NCI-H146 treated with DMSO at 0.1 percent for 48 hours (cell line): ENCODE results near the gene UGGT2.
"Not testable (repeated sequence)": the region's sequence is repeated elsewhere in the genome, so short reads cannot be mapped to it uniquely, and the experiment has no call there.

ENCODE experiments used
- DNase-seq: peaks from one replicate; lab custom pipeline; 2025; ENCODE audit not compliant: unreplicated experiment; lab: John Stamatoyannopoulos, UW

Gene UGGT2

GRCh38 chr13:95903569-95903968 is 149.6 kb downstream of the UGGT2 start:
- DNase-seq = no peak

GRCh38 chr13:95902741-95903140 is 150.5 kb downstream of the UGGT2 start:
- DNase-seq = no peak

- no peak for DNase-seq
Measured at GRCh38 chr13:95898256-95898655, 154.9 kb downstream of the UGGT2 start.

GRCh38 chr13:95896301-95896700 is 156.9 kb downstream of the UGGT2 start:
- no peak for DNase-seq

GRCh38 chr13:95893861-95894260 is 159.3 kb downstream of the UGGT2 start:
- no peak for DNase-seq

- DNase-seq = no peak
Measured at GRCh38 chr13:95882121-95882520, 171.1 kb downstream of the UGGT2 start.

GRCh38 chr13:95880331-95880730 is 172.9 kb downstream of the UGGT2 start:
- DNase-seq = no peak

GRCh38 chr13:95874286-95874685 is 178.9 kb downstream of the UGGT2 start:
- no peak for DNase-seq

GRCh38 chr13:95870421-95870820 is 182.8 kb downstream of the UGGT2 start:
- no peak for DNase-seq

GRCh38 chr13:95865080-95865615 is 188.1 kb downstream of the UGGT2 start:
- no peak for DNase-seq

- no peak for DNase-seq
Measured at GRCh38 chr13:95862408-95862807, 190.8 kb downstream of the UGGT2 start.

- no peak for DNase-seq
Measured at GRCh38 chr13:95861296-95861695, 191.9 kb downstream of the UGGT2 start.

- no peak for DNase-seq
Measured at GRCh38 chr13:95858286-95859075, 194.7 kb downstream of the UGGT2 start.

GRCh38 chr13:95845656-95846055 is 207.5 kb downstream of the UGGT2 start:
- not testable (repeated sequence) for DNase-seq

GRCh38 chr13:95842898-95843297 is 210.3 kb downstream of the UGGT2 start:
- no peak for DNase-seq

GRCh38 chr13:95841894-95842293 is 211.3 kb downstream of the UGGT2 start:
- no peak for DNase-seq

- DNase-seq = peak; percentile 65
Measured at GRCh38 chr13:95834134-95834765, 219.0 kb downstream of the UGGT2 start.

- no peak for DNase-seq
Measured at GRCh38 chr13:95833719-95834118, 219.5 kb downstream of the UGGT2 start.

- no peak for DNase-seq
Measured at GRCh38 chr13:95833126-95833525, 220.1 kb downstream of the UGGT2 start.

GRCh38 chr13:95822303-95822702 is 230.9 kb downstream of the UGGT2 start:
- DNase-seq = no peak

GRCh38 chr13:95814495-95814894 is 238.7 kb downstream of the UGGT2 start:
- DNase-seq = no peak

- no peak for DNase-seq
Measured at GRCh38 chr13:95813139-95813538, 240.1 kb downstream of the UGGT2 start.
